Fibroblast of peridontal ligament (primary cell): Measurements from ENCODE around the gene FOXL3.

ENCODE experiments used
- DNase-seq: peaks from one replicate; pipeline ENCODE4 v3.0.0-alpha.2; 2010; ENCODE audit errors: extremely low read depth

Gene FOXL3

DNA sequence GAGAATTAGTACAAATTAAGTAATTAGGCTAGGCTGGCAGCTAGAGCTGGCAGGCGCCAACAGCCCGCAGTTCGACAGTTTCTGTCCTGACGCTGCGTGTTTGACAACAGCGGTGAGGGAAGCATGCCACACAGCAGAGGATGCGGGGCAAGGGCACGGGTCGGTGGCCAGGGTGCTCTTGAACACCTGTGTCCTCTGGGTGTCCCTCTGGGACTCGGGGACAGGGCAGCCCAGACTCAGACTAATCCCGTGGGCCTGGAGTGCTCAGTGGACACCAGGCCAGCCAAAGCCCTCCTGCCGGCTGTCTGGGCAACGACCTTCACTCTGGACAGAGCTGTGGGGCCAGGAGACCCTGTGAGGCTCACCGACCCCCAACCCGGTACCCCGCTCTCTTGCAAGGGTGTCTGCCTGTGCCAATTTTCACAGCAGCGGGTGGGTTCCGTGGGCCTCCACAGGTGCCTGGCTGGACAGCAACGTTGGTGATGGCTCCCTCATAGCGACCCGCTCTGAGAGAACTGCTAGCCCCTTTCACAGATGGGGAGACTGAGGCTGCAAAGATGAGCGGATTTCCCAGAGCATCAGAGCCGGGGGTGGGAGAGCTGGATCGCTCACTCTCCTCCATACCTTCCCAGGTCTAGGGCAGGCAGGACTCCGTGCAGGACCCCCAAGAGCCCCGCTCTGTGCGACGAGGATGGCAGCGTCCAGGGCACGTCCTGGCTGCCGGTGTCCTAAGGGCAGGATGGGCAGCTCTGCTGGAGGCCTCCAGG is 48.5 kb downstream of the FOXL3 start:
- DNase-seq, result no peak

- no peak for DNase-seq
Measured at GRCh38 chr7:339062-339342, 49.0 kb downstream of the FOXL3 start.

GRCh38 chr7:339696-340095 is 49.7 kb downstream of the FOXL3 start:
- DNase-seq, result no peak

- no peak for DNase-seq
Measured at GRCh38 chr7:340200-340937, 50.4 kb downstream of the FOXL3 start.
